Panc1 (cell line): Measurements from ENCODE around the gene CAMK2A. TPM values are rescaled to one million over a fixed set of nuclear protein-coding genes. Genes with fewer than 3 reads are reported as not detected.

Source experiments
- ATAC-seq: fragments of 200-7000 bp; cut with Tn5 transposase; 2 replicates; pipeline ENCODE4 v1.9.1; 2020; ENCODE audit warnings: mild to moderate bottlenecking, moderate library complexity
- BruUV-seq: library from RNA; stranded (reverse); fragments of 400-500 nt; replicated peaks from 2 replicates; lab custom pipeline; 2021; lab: Mats Ljungman, UMichigan
- CTCF ChIA-PET: fragments of 300-600 bp; sonication (Branson Sonifier 250); formaldehyde crosslinking; loops from one replicate; lab custom pipeline; 2022; ENCODE audit warnings: antibody characterized with exemption; lab: Charles Lee
- POLR2A ChIA-PET: fragments of 300-600 bp; sonication (Branson Sonifier 250); formaldehyde crosslinking; loops from one replicate; lab custom pipeline; 2022; ENCODE audit warnings: antibody characterized with exemption; lab: Charles Lee
- DNase-seq: peaks from one replicate; pipeline ENCODE4 v3.0.0-alpha.2; 2010; ENCODE audit warnings: low read depth, low spot score
- H3K27ac ChIP-seq: 2 replicates; pipeline ENCODE4 v1.5.1; 2011; ENCODE audit warnings: mild to moderate bottlenecking, low read length, inconsistent platforms
- H3K27me3 ChIP-seq: fragments of 200-500 bp; sonication (Bioruptor generic); 2 replicates; pipeline ENCODE4 v1.6.0; 2014; ENCODE audit warnings: low read length, inconsistent platforms; ENCODE audit not compliant: control insufficient read depth, insufficient read depth
- H3K36me3 ChIP-seq: fragments of 200-500 bp; sonication (Bioruptor generic); 2 replicates; pipeline ENCODE4 v1.5.1; 2014; ENCODE audit warnings: inconsistent platforms, mild to moderate bottlenecking, low read length, moderate library complexity; ENCODE audit not compliant: control insufficient read depth, insufficient read depth
- H3K4me1 ChIP-seq: 2 replicates; pipeline ENCODE4 v1.5.1; 2011; ENCODE audit warnings: inconsistent platforms, mild to moderate bottlenecking, low read length, moderate library complexity; ENCODE audit not compliant: control insufficient read depth, insufficient read depth
- H3K4me3 ChIP-seq, 2 experiments: 2 replicates each; pipeline ENCODE4 v1.5.1; 2011 to 2012; ENCODE audit warnings: low read depth in 2 of 2, low read length in 2 of 2, mild to moderate bottlenecking in 2 of 2, inconsistent platforms in 1 of 2, moderate library complexity in 1 of 2
- H3K9me3 ChIP-seq: fragments of 200-500 bp; sonication (Bioruptor generic); 2 replicates; pipeline ENCODE4 v1.5.1; 2014; ENCODE audit warnings: low read depth, mild to moderate bottlenecking, inconsistent platforms, low read length, moderate library complexity; ENCODE audit not compliant: control insufficient read depth, insufficient read depth
- CTCF ChIP-seq: fragments of 450-650 bp; IDR thresholded peaks from 2 replicates; pipeline ENCODE4 v1.5.1; 2017; ENCODE audit warnings: mild to moderate bottlenecking
- POLR2AphosphoS5 ChIP-seq: IDR thresholded peaks from 2 replicates; pipeline ENCODE4 v1.6.1; 2012; ENCODE audit warnings: mild to moderate bottlenecking, low read depth, low read length, moderate library complexity
- REST ChIP-seq, 2 experiments: IDR thresholded peaks; 2 replicates each; pipeline ENCODE4 v1.6.1; 2011 to 2012; ENCODE audit warnings: low read depth in 2 of 2, control low read depth in 1 of 2, low read length in 1 of 2, mild to moderate bottlenecking in 1 of 2, moderate library complexity in 1 of 2; ENCODE audit not compliant: insufficient read depth in 1 of 2
- SIN3A ChIP-seq: IDR thresholded peaks from 2 replicates; pipeline ENCODE4 v1.6.1; 2012; ENCODE audit warnings: low read depth, mild to moderate bottlenecking, low read length, moderate library complexity, borderline replicate concordance; ENCODE audit not compliant: insufficient read depth
- TCF7L2 ChIP-seq: IDR thresholded peaks from 2 replicates; pipeline ENCODE4 v1.6.1; 2011; ENCODE audit warnings: mild to moderate bottlenecking, low read depth, low read length, inconsistent platforms
- in situ Hi-C: cut with HindIII; loops from 2 replicates; pipeline ENCODE4 v1.10.0; 2016; ENCODE audit warnings: low sequenced_read_pairs, low pct_unique_long_range_greater_than_20kb
- intact Hi-C: fragments of 100-400 bp; cut with micrococcal nuclease; formaldehyde crosslinking; loops from one replicate; pipeline ENCODE4 v1.10.0; 2022; ENCODE audit not compliant: unreplicated experiment
- total RNA-seq: library from RNA; stranded (reverse); gene quantifications from one replicate; pipeline ENCODE4 v1.2.1, GENCODE V29; 2021; ENCODE audit not compliant: unreplicated experiment

CAMK2A gene
- total RNA-seq, 1 experiment from 2014 or later: 0.51 TPM

GRCh38 chr5:150320044-150320613, 30.6 kb upstream of the CAMK2A start:
- peaks cover 47% of the 10 kb centered on the region for H3K4me1 ChIP-seq

GRCh38 chr5:150319484-150319790, 29.9 kb upstream of the CAMK2A start:
- ATAC-seq: no peak
- in situ Hi-C loops: no loop called here
- Histone ChIP-seq H3K36me3 (no peaks in the 10 kb centered on the region), H3K27me3 (no peaks in the 10 kb centered on the region), H3K27ac (peak overlapping the region; percentile 94), H3K4me3 (no peak overlapping the region), H3K4me1 (peaks cover 47% of the 10 kb centered on the region), H3K9me3 (no peaks in the 10 kb centered on the region; the same call in 1 of the 2 replicates)
- POLR2A ChIA-PET: interaction anchor here (0.7 kb wide), 1 partner anchor 29 kb away, joined by 4 read pairs; no protein-coding TSS in a partner anchor
- TF ChIP-seq REST (IDR thresholded peaks at IDR 0.05; ENCODE audit: insufficient read depth in 1 of 2, low read depth in 2 of 2, low read length in 1 of 2) (no peak), CTCF (no peak), TCF7L2 (no peak), POLR2AphosphoS5 (no peak), SIN3A (no peak)
- DNase-seq: no peak
- CTCF ChIA-PET: no interaction called here
- intact Hi-C loops: no loop called here
- no TSS peak for BruUV-seq

More at GRCh38 chr5:150320044-150320613, 30.6 kb upstream of the CAMK2A start:
- ATAC-seq (0 out of 2 replicates have a peak, but pooled peaks have one; percentile 3), DNase-seq (no peak)
- in situ Hi-C loops (no loop called here), intact Hi-C loops (no loop called here)
- no peaks in the 10 kb centered on the region; the same call in 1 of the 2 replicates for H3K9me3 ChIP-seq
- TF ChIP-seq SIN3A (no peak), CTCF (no peak), REST (IDR thresholded peaks at IDR 0.05; ENCODE audit: insufficient read depth in 1 of 2, low read depth in 2 of 2, low read length in 1 of 2) (no peak), POLR2AphosphoS5 (no peak), TCF7L2 (no peak)
- H3K36me3 ChIP-seq: no peaks in the 10 kb centered on the region
- CTCF ChIA-PET: interaction anchor here (1.1 kb wide), 1 partner anchor 20 kb away, joined by 3 read pairs; no protein-coding TSS in a partner anchor
- BruUV-seq: no TSS peak
- no peak overlapping the region for H3K4me3 ChIP-seq
- peak overlapping the region; percentile 94 for H3K27ac ChIP-seq
- POLR2A ChIA-PET: interaction anchor here (0.7 kb wide), 1 partner anchor 29 kb away, joined by 4 read pairs; no protein-coding TSS in a partner anchor
- H3K27me3 ChIP-seq: no peaks in the 10 kb centered on the region
